Testis (tissue), 3 donors: ENCODE measurements around the gene KLHL22. TPM values are rescaled to one million over a fixed set of nuclear protein-coding genes. Genes with fewer than 3 reads are reported as not detected.

ENCODE experiments used
- DNase-seq: peaks from one replicate; pipeline ENCODE4 v3.0.0-alpha.2; 2019
- H3K27ac ChIP-seq, 2 donors: fragments of 200-600 bp; sonication (generic); one replicate each; pipeline ENCODE4 v1.5.1; 2019
- H3K27me3 ChIP-seq: fragments of 200-600 bp; sonication (generic); one replicate; pipeline ENCODE4 v1.5.1; 2019
- H3K36me3 ChIP-seq: fragments of 200-600 bp; sonication (generic); one replicate; pipeline ENCODE4 v1.5.1; 2017; ENCODE audit warnings: low read depth; ENCODE audit errors: missing control alignments
- H3K4me1 ChIP-seq: fragments of 200-600 bp; sonication (generic); one replicate; pipeline ENCODE4 v1.5.1; 2019
- H3K4me3 ChIP-seq, 2 donors: fragments of 200-600 bp; sonication (generic); one replicate each; pipeline ENCODE4 v1.5.1; 2017 to 2019
- H3K9me3 ChIP-seq: fragments of 200-600 bp; sonication (generic); one replicate; pipeline ENCODE4 v1.5.1; 2017
- CTCF ChIP-seq, 3 experiments: fragments of 450-650 bp in 2 of 3; fragments of 200-600 bp in 1 of 3; sonication (generic) in 1 of 3; IDR thresholded peaks; one replicate each; pipeline ENCODE4 v1.5.1; 2016 to 2019; ENCODE audit warnings: antibody characterized with exemption in 3 of 3, mild to moderate bottlenecking in 2 of 3, moderate library complexity in 1 of 3
- POLR2A ChIP-seq: fragments of 450-650 bp; IDR thresholded peaks from one replicate; pipeline ENCODE4 v1.6.1; 2017; ENCODE audit warnings: antibody characterized with exemption, mild to moderate bottlenecking, moderate library complexity
- WGBS, 2 donors: methylation state at CpG; one replicate each; pipeline ENCODE4 v1.1.5; 2018; 5-methylcytosine and 5-hydroxymethylcytosine counted together
- intact Hi-C: fragments of 100-400 bp; cut with DNase I; formaldehyde crosslinking; loops from one replicate; pipeline ENCODE4 v1.15.1; 2023; ENCODE audit warnings: low total_unique reads
- polyA plus RNA-seq: library from polyadenylated mRNA; stranded (reverse); fragments of 350-450 nt; fragmentation: Illumina TruSeq; extraction: RNeasy Lipid Tissue Mini Kit (QIAGEN cat#74804); gene quantifications from one replicate; pipeline ENCODE4 v1.2.3, GENCODE V29; 2014; ENCODE audit warnings: low read depth, low replicate concordance; ENCODE audit not compliant: insufficient read depth
- total RNA-seq, 2 donors: library from RNA; depleted of rRNA; stranded (reverse); fragments of >200 nt; gene quantifications; one replicate each; pipeline ENCODE4 v1.2.3, GENCODE V29; 2016

KLHL22 gene
- total and polyA plus RNA-seq, 3 donors from 2014 or later, result 18.1 to 41.7 (median 39.8) TPM

- Histone ChIP-seq H3K27me3 (no peaks in the 10 kb centered on the region), H3K4me1 (no peaks in the 10 kb centered on the region), H3K4me3 (no peak overlapping the region), H3K36me3 (no peaks in the 10 kb centered on the region), H3K9me3 (no peaks in the 10 kb centered on the region), H3K27ac (no peak overlapping the region)
- TF ChIP-seq CTCF (IDR thresholded peaks at IDR 0.05), result no peak
- TF ChIP-seq POLR2A, result no peak
- DNase-seq, result no peak
- WGBS, 2 donors, result 64 to 68% methylated on average over 2 to 3 of the region's 3 CpGs
- intact Hi-C loops, result no loop called here
These were observed 28.8 kb downstream of the KLHL22 start for GRCh38 chr22:20466659-20467379.

DNA sequence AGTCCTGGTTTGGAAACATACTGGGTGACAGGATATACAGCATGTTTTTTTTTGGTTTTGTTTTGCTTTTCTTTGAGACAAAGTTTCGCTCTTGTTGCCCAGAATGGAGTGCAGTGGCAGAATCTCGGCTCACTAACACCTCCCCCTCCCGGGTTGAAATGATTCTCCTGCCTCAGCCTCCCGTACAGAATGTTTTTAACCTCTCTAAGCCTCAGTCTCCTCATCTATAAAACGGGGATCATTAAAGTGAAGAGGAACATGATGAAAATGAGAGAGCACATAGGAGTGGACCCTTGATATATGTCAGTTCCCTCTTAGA is 29.9 kb downstream of the KLHL22 start:
- 86 to 96% methylated on average over 5 of the region's 5 CpGs for WGBS, 2 donors
- Histone ChIP-seq H3K4me1 (no peaks in the 10 kb centered on the region), H3K36me3 (no peaks in the 10 kb centered on the region), H3K27me3 (no peaks in the 10 kb centered on the region), H3K4me3 (no peak overlapping the region), H3K27ac (no peak overlapping the region), H3K9me3 (no peaks in the 10 kb centered on the region)
- intact Hi-C loops, result no loop called here
- no peak for DNase-seq
- TF ChIP-seq CTCF (IDR thresholded peaks at IDR 0.05), result no peak
- TF ChIP-seq POLR2A, result no peak

DNA sequence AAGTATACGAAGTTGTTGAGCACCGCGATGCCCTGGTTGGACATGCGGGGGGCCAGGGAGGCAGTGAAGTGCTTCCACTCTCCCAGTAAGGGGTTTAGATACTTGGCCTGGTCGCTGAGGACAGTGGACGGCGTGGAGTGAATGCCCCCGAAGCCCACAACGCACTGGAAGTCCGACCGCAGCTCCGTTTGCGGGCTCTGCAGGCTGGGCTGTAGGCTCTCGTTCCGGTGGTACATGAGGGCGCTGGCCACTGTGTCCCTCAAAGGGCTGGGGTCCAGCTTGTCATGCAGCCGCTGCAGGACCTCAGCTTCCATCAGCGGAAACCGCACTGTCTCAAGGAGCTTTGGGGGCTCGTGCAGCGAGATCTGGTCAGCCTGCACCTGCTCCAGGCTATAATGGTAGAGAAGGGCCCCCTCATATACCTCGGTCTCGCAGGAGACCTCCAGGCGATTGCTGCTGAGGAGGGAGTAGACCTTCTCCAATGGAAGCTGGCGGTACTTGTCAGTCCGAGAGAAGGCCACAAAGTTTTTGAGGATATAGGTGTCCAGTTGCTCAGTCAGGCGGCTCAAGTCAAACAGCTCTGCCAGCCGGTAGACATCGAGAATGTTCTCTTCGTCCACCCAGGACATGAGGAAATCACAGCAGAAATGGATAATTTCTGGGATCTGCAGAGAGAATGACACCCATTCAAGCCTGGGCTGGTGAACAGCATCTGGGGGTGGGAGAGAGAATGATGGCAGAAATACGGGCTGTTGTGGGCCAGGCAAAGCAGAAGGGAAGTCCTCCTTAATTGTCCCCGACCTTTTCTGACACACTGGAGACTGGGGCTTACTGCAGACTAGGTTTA is 30.5 kb downstream of the KLHL22 start:
- DNase-seq, result no peak
- Histone ChIP-seq H3K4me1 (no peaks in the 10 kb centered on the region), H3K9me3 (no peaks in the 10 kb centered on the region), H3K27me3 (no peaks in the 10 kb centered on the region), H3K36me3 (no peaks in the 10 kb centered on the region), H3K4me3 (no peak overlapping the region), H3K27ac (no peak overlapping the region)
- 95 to 96% methylated on average over 22 to 32 of the region's 32 CpGs for WGBS, 2 donors
- intact Hi-C loops, result no loop called here
- TF ChIP-seq POLR2A (no peak), CTCF (IDR thresholded peaks at IDR 0.05) (no peak)

DNA sequence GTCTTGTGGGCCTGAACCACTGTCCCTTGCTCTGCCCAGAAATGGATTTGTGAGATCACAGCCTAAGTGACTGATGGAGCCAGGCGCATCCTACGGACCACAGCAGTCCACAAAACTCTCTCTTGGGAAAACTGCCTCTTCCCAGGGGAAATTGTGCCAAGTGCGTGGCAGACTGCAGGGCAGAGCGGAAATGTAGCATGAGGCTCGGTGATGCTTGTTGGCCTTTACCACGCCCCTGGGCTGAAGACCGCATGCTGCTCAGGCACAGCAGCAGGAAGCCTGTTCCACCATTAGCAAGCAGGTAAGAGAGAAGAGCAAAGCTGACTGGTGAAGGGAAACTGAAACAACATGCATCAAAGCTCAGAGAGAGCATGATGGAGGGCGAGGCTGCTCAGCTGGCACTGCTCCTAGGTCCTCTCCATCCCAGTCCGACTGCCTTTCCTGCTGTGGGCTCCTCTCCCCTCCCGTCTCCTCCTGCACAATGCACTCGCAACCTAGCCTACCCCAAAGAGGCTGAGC is 31.4 kb downstream of the KLHL22 start:
- intact Hi-C loops, result no loop called here
- H3K27ac ChIP-seq, result no peak overlapping the region
- WGBS, 2 donors, result 88 to 92% methylated on average over 11 of the region's 11 CpGs

More for the DNA sequence above, 31.4 kb downstream of the KLHL22 start:
- no peak for DNase-seq
- Histone ChIP-seq H3K4me3 (no peak overlapping the region), H3K27me3 (no peaks in the 10 kb centered on the region), H3K4me1 (no peaks in the 10 kb centered on the region), H3K9me3 (no peaks in the 10 kb centered on the region), H3K36me3 (no peaks in the 10 kb centered on the region)
- no peak for TF ChIP-seq CTCF (IDR thresholded peaks at IDR 0.05)
- no peak for TF ChIP-seq POLR2A
